GM03348 (cell line): ENCODE data around the gene CHI3L2.

Experiments used
- DNase-seq: peaks from one replicate; pipeline ENCODE4 v3.0.0; 2012; ENCODE audit warnings: low spot score

Gene CHI3L2

GRCh38 chr1:111252786-111253185 is 25.3 kb downstream of the CHI3L2 start:
- no peak for DNase-seq

DNA sequence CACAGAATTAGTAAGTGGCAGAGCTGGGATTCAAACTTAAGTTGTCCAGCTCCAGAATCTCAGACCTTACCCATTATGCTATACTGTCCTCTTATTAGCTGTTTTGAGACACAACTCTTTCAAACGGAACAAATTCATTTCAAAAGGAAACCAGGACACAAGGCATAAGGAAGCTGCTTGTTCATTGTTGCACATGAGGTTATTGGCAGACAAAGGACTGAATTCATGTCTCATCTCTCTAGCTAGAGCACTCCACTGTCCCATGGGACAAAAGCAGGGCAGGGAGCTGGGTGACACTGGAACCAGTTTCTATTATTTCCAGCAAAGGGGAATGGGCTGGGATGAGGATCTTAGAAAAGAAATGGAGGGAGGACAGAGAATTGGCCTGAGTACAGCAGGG is 26.4 kb downstream of the CHI3L2 start:
- DNase-seq: no peak

GRCh38 chr1:111256988-111257658 is 29.6 kb downstream of the CHI3L2 start:
- no peak for DNase-seq

GRCh38 chr1:111267801-111268508 is 40.4 kb downstream of the CHI3L2 start:
- DNase-seq: no peak

GRCh38 chr1:111269825-111270406 is 42.4 kb downstream of the CHI3L2 start:
- no peak for DNase-seq

DNA sequence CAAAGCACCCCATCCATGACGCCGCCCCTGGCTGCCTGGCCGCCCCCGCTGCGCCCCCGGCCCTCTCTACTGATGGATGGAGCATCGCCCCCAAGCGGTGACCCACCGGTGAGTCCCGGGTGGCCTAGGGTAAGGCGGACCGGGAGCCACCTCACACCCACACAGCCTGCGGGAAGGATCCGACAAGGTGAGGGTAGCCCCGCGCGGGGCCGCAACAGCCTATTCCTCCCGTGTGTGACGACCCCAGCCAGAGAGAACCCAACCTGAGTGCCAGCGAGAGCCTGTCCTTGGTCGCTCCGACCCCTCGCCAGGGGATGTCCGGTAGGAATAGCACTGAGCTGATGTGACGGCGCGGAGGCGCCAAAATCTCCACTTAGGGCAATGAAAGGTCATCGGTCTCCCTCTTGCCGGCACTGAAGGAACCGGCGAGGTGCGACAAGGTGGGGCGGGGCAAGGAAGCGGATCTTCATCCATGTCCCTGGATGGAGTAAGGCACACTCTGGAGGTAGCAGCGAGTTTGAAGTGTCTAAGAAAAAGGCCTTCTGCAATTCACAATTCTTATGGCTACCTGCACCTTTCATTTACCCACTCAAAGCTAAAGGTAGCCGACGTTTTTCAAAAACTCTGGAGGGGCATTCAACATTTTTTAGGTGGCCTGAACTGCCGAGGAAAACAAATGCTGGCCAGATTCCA is 43.4 kb downstream of the CHI3L2 start:
- DNase-seq: no peak

DNA sequence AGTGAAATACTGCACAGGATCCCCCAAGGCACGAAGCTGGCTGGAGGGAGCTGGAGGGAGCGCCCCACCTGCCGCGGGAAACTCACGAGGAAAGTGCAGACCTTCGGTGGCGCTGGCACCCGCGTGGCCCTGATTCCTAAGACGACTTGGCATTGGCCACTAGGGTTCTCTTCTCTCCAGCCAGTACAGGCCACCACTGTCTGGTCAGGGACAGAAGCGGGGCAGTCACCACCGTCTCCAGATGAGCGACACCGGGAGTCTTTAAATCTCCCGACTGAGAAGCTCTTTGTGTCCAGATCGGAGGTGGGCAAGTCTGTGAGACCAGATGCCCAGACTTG is 43.9 kb downstream of the CHI3L2 start:
- DNase-seq: no peak

GRCh38 chr1:111272081-111272480 is 44.6 kb downstream of the CHI3L2 start:
- DNase-seq: no peak

- DNase-seq: no peak
Observed at GRCh38 chr1:111274653-111275052, 47.1 kb downstream of the CHI3L2 start.

DNA sequence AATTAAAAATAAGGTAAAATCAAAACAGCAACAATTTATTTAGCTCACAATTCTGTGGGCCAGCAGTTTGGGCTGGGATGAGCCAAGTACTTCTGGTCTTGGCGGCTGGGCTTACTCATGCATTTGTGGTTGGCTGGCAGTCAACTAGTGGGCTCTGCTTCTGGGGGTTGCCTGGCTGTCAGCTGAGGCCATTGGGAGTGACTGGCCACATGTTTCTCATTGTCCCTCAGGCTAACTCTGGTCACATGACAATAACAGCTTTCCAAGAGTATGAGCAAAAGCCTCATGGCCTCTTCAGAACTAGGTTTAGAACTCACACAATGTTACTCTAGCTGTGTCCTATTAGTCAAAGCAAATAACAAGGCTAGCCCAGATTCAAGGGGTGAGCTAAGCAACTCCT is 47.6 kb downstream of the CHI3L2 start:
- peak; percentile 81 for DNase-seq

GRCh38 chr1:111275780-111276433 is 48.4 kb downstream of the CHI3L2 start:
- DNase-seq: no peak

DNA sequence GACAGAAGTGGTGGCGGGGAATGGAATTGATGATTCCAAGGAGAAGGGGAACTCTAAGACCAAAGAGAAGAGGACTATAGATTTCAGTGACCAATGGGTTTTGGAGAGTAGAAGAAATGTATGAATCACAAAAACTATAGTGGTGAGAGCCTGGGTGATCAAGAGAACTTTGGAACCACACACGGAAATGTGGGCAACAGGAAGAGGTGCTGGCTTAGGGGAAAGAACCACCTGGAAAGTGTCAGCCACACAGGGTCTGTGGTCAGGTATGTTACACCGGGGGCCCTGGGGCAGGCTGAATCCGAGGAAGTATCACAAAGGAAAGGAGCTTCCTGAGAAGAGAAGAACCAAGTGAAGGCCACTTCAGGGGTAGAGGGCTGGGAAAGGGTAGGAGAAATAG is 51.6 kb downstream of the CHI3L2 start:
- no peak for DNase-seq

- DNase-seq: no peak
Observed at GRCh38 chr1:111280267-111280666, 52.8 kb downstream of the CHI3L2 start.

GRCh38 chr1:111281411-111281810 is 53.9 kb downstream of the CHI3L2 start:
- no peak for DNase-seq

GRCh38 chr1:111283838-111284237 is 56.3 kb downstream of the CHI3L2 start:
- no peak for DNase-seq

- no peak for DNase-seq
Observed at GRCh38 chr1:111285879-111286278, 58.4 kb downstream of the CHI3L2 start.

DNA sequence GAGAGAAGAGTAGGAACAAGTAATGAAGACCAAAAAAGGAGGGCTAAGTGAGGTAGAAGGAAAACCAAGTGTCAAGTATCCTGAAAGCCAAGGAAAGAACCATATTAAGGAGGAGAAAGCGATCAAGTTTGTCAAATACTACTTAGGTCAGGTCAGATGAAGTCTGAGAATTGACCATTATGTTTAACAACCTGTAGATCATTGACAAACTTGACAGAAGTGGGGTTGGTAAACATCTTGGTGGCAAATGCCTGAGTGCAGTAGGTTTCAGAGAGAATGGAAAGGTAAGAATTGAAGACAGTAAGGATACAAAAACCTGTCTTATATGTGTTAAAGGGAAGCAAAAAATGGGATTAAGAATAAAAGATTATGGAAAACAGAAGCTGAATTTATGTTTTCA is 59.4 kb downstream of the CHI3L2 start:
- DNase-seq: no peak

DNA sequence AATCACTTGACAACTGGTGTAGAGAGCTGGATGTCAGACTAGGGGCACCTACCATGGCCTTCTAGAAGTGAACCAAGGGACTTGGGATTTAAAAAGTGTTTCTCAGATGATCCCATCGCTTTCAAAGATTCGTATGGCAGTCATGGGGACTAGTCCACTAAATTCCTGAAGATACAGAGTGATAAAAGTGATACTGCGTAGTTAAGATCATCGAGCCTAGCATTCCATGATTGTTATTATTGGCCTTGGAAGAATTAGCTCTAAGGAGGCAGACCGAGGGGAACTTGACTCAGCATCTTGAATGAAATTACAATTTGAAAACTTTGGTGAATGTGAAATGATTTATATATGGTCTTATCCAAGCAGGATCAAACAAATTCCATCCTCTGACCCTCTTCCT is 61.9 kb downstream of the CHI3L2 start:
- no peak for DNase-seq

- no peak for DNase-seq
Observed at GRCh38 chr1:111290104-111290503, 62.6 kb downstream of the CHI3L2 start.

GRCh38 chr1:111290630-111291029 is 63.1 kb downstream of the CHI3L2 start, which contains the start of gene CHIA:
Gene CHIA, plus strand, starts transcription at chr1:111290851. Its CDS starts 19,617 bp downstream, at chr1:111310468.
- DNase-seq: no peak
